ENCODE data around the gene CLIC5.

Gene CLIC5

GRCh38 chr6:45836438-45836824 lies 179.2 kb downstream of the CLIC5 start:
- DNase-seq = no peak

- no peak for DNase-seq
These were observed 179.8 kb downstream of the CLIC5 start for GRCh38 chr6:45835721-45836437.

GRCh38 chr6:45832063-45832462 lies 183.6 kb downstream of the CLIC5 start:
- no peak for DNase-seq
